ENCODE data around the gene CDKN2B-AS1. TPM values are rescaled to one million over a fixed set of nuclear protein-coding genes. Genes with fewer than 3 reads are reported as not detected.

Gene CDKN2B-AS1
- total RNA-seq, 1 donor from 2014 or later = 0.52 TPM

DNA sequence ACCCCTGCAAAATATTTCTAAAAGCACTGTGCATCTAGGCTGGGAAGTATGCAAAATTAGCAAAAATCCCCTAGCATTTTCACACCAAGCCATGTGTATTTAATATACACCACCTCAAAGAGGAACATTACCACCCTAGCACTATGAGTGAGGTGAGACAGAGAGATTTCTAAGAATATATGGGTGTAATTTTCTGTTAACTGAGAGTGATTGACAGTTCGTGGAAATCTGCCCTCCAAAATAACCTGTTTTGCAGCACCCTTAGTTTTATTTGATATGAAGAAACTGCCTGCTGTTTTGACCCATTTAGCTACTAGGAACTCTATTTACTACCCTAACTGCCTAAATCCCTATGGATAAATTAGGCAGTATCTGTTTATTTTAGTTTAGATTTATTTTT lies 78.8 kb downstream of the CDKN2B-AS1 start:
- H3K9me3 ChIP-seq (ENCODE audit: control insufficient read depth in 3 of 3, low read length in 3 of 3) = no peaks in the 10 kb centered on the region
- no peak overlapping the region for H3K9ac ChIP-seq (ENCODE audit: low read depth in 1 of 3, low read length in 3 of 3)
- H3K36me3 ChIP-seq (ENCODE audit: control insufficient read depth in 3 of 3, insufficient read depth in 3 of 3, low read length in 3 of 3) = no peaks in the 10 kb centered on the region
- H3K4me3 ChIP-seq (ENCODE audit: low read length in 3 of 3) = no peak overlapping the region
- H3K4me1 ChIP-seq (ENCODE audit: control insufficient read depth in 3 of 3, insufficient read depth in 3 of 3, low read length in 3 of 3) = no peaks in the 10 kb centered on the region
- no peak overlapping the region for H3K27ac ChIP-seq (ENCODE audit: low read depth, low read length)
- no peaks in the 10 kb centered on the region for H3K27me3 ChIP-seq (ENCODE audit: control insufficient read depth in 3 of 3, insufficient read depth in 3 of 3, low read length in 3 of 3)

GRCh38 chr9:22078081-22078480 lies 83.5 kb downstream of the CDKN2B-AS1 start:
- Histone ChIP-seq H3K4me3 (ENCODE audit: low read length in 3 of 3) (no peak overlapping the region), H3K9ac (ENCODE audit: low read depth in 1 of 3, low read length in 3 of 3) (no peak overlapping the region), H3K4me1 (ENCODE audit: control insufficient read depth in 3 of 3, insufficient read depth in 3 of 3, low read length in 3 of 3) (peaks cover 0 to 6% (median 0%) of the 10 kb centered on the region in 3 donors), H3K27me3 (ENCODE audit: control insufficient read depth in 3 of 3, insufficient read depth in 3 of 3, low read length in 3 of 3) (no peaks in the 10 kb centered on the region), H3K27ac (ENCODE audit: low read depth, low read length) (no peak overlapping the region), H3K9me3 (ENCODE audit: control insufficient read depth in 3 of 3, low read length in 3 of 3) (no peaks in the 10 kb centered on the region), H3K36me3 (ENCODE audit: control insufficient read depth in 3 of 3, insufficient read depth in 3 of 3, low read length in 3 of 3) (no peaks in the 10 kb centered on the region)

DNA sequence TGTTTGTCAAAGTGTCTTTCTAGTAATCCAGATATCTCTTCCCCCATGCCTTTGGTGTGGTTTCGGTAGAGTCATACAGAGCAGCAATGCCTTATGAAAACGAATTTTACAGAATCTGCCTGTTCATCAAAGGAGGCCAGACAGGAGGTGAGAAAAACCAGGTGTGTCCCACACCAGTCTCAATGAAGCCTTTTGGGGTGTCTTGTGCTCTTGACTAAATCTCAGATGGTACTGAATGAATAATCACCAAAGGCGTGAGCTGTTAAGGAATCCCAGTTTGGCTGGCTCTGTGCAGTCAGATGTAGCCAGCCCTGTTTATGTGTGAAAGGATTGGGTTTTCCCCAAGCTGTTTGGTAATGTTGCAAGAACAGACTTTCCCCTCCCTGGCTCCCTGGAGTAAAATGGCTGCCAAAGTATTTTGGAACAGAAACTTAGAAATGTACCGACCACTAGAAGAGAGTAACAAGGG lies 85.3 kb downstream of the CDKN2B-AS1 start:
- H3K4me3 ChIP-seq (ENCODE audit: low read length in 3 of 3) = no peak overlapping the region
- H3K4me1 ChIP-seq (ENCODE audit: control insufficient read depth in 3 of 3, insufficient read depth in 3 of 3, low read length in 3 of 3) = peaks cover 0 to 9% (median 0%) of the 10 kb centered on the region in 3 donors
- H3K27me3 ChIP-seq (ENCODE audit: control insufficient read depth in 3 of 3, insufficient read depth in 3 of 3, low read length in 3 of 3) = no peaks in the 10 kb centered on the region
- H3K9ac ChIP-seq (ENCODE audit: low read depth in 1 of 3, low read length in 3 of 3) = no peak overlapping the region
- no peaks in the 10 kb centered on the region for H3K36me3 ChIP-seq (ENCODE audit: control insufficient read depth in 3 of 3, insufficient read depth in 3 of 3, low read length in 3 of 3)
- H3K27ac ChIP-seq (ENCODE audit: low read depth, low read length) = no peak overlapping the region
- no peaks in the 10 kb centered on the region for H3K9me3 ChIP-seq (ENCODE audit: control insufficient read depth in 3 of 3, low read length in 3 of 3)

- Histone ChIP-seq H3K9me3 (ENCODE audit: control insufficient read depth in 3 of 3, low read length in 3 of 3) (no peaks in the 10 kb centered on the region), H3K27me3 (ENCODE audit: control insufficient read depth in 3 of 3, insufficient read depth in 3 of 3, low read length in 3 of 3) (no peaks in the 10 kb centered on the region), H3K27ac (ENCODE audit: low read depth, low read length) (no peak overlapping the region), H3K9ac (ENCODE audit: low read depth in 1 of 3, low read length in 3 of 3) (no peak overlapping the region), H3K4me3 (ENCODE audit: low read length in 3 of 3) (no peak overlapping the region), H3K4me1 (ENCODE audit: control insufficient read depth in 3 of 3, insufficient read depth in 3 of 3, low read length in 3 of 3) (peaks cover 0 to 12% (median 0%) of the 10 kb centered on the region in 3 donors), H3K36me3 (ENCODE audit: control insufficient read depth in 3 of 3, insufficient read depth in 3 of 3, low read length in 3 of 3) (no peaks in the 10 kb centered on the region)
These were observed 89.9 kb downstream of the CDKN2B-AS1 start for GRCh38 chr9:22084336-22085035.

DNA sequence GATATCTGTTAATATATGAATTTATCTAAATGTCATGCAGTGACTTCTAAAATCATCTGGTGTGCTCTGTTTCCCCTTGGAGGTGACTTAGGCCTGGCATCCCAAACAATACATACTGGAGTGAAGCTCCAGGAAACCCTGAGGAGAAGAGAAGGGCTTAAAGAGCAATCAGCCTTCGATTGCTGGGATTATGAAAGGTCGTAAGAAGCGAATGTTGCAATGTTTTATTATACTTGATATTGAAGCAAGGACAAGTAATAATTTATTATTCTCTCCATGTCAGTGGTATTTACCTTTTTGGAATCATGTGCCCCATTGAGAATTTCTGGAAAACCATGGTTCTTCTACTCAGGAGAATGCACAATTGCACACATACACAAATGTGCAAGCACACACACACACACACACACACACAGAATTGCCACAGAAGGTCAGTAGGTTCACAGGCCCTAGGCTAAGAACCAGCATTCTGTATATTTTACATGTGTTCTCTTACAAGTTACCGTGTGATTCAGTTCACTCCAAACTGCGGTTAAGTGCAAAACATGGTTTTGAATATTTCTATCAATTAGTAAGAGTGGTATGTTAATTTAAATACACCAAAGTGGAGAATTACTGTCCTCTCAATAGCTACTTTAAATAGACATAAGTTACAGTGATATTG lies 93.6 kb downstream of the CDKN2B-AS1 start:
- H3K9ac ChIP-seq (ENCODE audit: low read depth in 1 of 3, low read length in 3 of 3) = no peak overlapping the region

GRCh38 chr9:22088717-22089061 lies 94.1 kb downstream of the CDKN2B-AS1 start:
- Histone ChIP-seq H3K4me1 (ENCODE audit: control insufficient read depth in 3 of 3, insufficient read depth in 3 of 3, low read length in 3 of 3) (peaks cover 0 to 6% (median 0%) of the 10 kb centered on the region in 3 donors), H3K9me3 (ENCODE audit: control insufficient read depth in 3 of 3, low read length in 3 of 3) (no peaks in the 10 kb centered on the region), H3K4me3 (ENCODE audit: low read length in 3 of 3) (no peak overlapping the region), H3K27ac (ENCODE audit: low read depth, low read length) (no peak overlapping the region), H3K36me3 (ENCODE audit: control insufficient read depth in 3 of 3, insufficient read depth in 3 of 3, low read length in 3 of 3) (no peaks in the 10 kb centered on the region), H3K27me3 (ENCODE audit: control insufficient read depth in 3 of 3, insufficient read depth in 3 of 3, low read length in 3 of 3) (no peaks in the 10 kb centered on the region), H3K9ac (ENCODE audit: low read depth in 1 of 3, low read length in 3 of 3) (no peak overlapping the region)

More for the DNA sequence above, 93.6 kb downstream of the CDKN2B-AS1 start:
- H3K9me3 ChIP-seq (ENCODE audit: control insufficient read depth in 3 of 3, low read length in 3 of 3) = no peaks in the 10 kb centered on the region
- H3K4me3 ChIP-seq (ENCODE audit: low read length in 3 of 3) = no peak overlapping the region
- H3K4me1 ChIP-seq (ENCODE audit: control insufficient read depth in 3 of 3, insufficient read depth in 3 of 3, low read length in 3 of 3) = peaks cover 0 to 6% (median 0%) of the 10 kb centered on the region in 3 donors
- no peaks in the 10 kb centered on the region for H3K36me3 ChIP-seq (ENCODE audit: control insufficient read depth in 3 of 3, insufficient read depth in 3 of 3, low read length in 3 of 3)
- H3K27me3 ChIP-seq (ENCODE audit: control insufficient read depth in 3 of 3, insufficient read depth in 3 of 3, low read length in 3 of 3) = no peaks in the 10 kb centered on the region
- no peak overlapping the region for H3K27ac ChIP-seq (ENCODE audit: low read depth, low read length)

GRCh38 chr9:22097707-22098106 lies 103.1 kb downstream of the CDKN2B-AS1 start:
- H3K4me1 ChIP-seq (ENCODE audit: control insufficient read depth in 3 of 3, insufficient read depth in 3 of 3, low read length in 3 of 3) = peaks cover 0 to 10% (median 5%) of the 10 kb centered on the region in 3 donors
- no peaks in the 10 kb centered on the region for H3K9me3 ChIP-seq (ENCODE audit: control insufficient read depth in 3 of 3, low read length in 3 of 3)
- no peaks in the 10 kb centered on the region for H3K36me3 ChIP-seq (ENCODE audit: control insufficient read depth in 3 of 3, insufficient read depth in 3 of 3, low read length in 3 of 3)
- H3K27ac ChIP-seq (ENCODE audit: low read depth, low read length) = no peak overlapping the region
- no peaks in the 10 kb centered on the region for H3K27me3 ChIP-seq (ENCODE audit: control insufficient read depth in 3 of 3, insufficient read depth in 3 of 3, low read length in 3 of 3)
- no peak overlapping the region for H3K9ac ChIP-seq (ENCODE audit: low read depth in 1 of 3, low read length in 3 of 3)
- no peak overlapping the region for H3K4me3 ChIP-seq (ENCODE audit: low read length in 3 of 3)

DNA sequence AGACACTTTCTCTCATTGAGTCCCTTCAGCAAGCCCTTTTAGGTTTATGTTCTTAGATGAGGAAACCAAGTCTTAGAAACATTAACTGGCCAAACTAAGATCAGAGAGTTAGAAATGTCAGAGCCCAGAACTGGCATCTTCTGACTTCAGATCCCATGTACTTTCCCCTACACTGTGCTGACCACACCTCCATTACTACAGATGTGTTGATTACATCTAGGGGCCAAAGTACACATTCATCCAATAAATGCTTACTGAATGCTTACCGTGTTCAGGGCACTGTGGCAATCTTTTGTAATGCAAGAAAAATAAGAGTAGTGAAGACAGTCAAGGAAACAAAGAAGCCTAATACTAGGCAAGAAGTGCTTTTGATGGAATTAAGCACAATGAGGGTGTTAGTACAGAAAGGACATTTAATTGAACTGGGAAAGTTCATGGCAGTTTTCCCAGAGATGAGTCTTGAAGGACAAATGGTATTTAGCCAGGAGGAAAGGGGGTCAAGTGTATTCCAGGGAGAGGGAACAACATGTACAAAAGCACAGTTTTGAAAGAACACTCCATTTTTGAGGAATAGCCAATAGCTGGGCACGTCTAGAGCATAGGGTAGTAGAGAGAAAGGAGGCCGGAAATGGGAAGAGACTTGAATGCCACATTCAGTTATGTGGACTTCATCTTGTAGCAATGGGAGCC lies 104.2 kb downstream of the CDKN2B-AS1 start:
- Histone ChIP-seq H3K27ac (ENCODE audit: low read depth, low read length) (no peak overlapping the region), H3K4me1 (ENCODE audit: control insufficient read depth in 3 of 3, insufficient read depth in 3 of 3, low read length in 3 of 3) (peaks cover 0 to 14% (median 11%) of the 10 kb centered on the region in 3 donors), H3K9me3 (ENCODE audit: control insufficient read depth in 3 of 3, low read length in 3 of 3) (no peaks in the 10 kb centered on the region), H3K27me3 (ENCODE audit: control insufficient read depth in 3 of 3, insufficient read depth in 3 of 3, low read length in 3 of 3) (no peaks in the 10 kb centered on the region), H3K36me3 (ENCODE audit: control insufficient read depth in 3 of 3, insufficient read depth in 3 of 3, low read length in 3 of 3) (no peaks in the 10 kb centered on the region), H3K4me3 (ENCODE audit: low read length in 3 of 3) (no peak overlapping the region), H3K9ac (ENCODE audit: low read depth in 1 of 3, low read length in 3 of 3) (no peak overlapping the region)

DNA sequence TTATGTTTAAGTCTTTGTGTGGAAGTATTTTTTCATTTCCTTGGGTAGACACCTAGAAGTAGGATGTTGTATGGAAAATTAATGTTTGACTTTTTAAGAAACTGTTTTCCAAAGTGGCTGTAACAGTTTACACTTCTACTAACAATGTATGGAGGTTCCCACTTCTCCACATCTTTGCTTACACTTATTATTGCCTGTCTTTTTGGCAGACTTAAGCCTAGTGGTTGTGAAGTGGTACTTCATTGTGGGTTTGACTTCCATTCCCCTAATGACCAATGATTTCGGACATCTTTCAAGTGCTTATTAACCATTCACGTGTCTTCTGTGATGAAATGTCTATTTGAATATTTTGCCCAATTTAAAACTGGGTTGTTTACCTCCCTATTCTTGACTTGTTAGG lies 106.0 kb downstream of the CDKN2B-AS1 start:
- H3K4me3 ChIP-seq (ENCODE audit: low read length in 3 of 3) = no peak overlapping the region
- no peak overlapping the region for H3K9ac ChIP-seq (ENCODE audit: low read depth in 1 of 3, low read length in 3 of 3)
- peaks cover 5 to 18% (median 15%) of the 10 kb centered on the region in 3 donors for H3K4me1 ChIP-seq (ENCODE audit: control insufficient read depth in 3 of 3, insufficient read depth in 3 of 3, low read length in 3 of 3)
- no peaks in the 10 kb centered on the region for H3K36me3 ChIP-seq (ENCODE audit: control insufficient read depth in 3 of 3, insufficient read depth in 3 of 3, low read length in 3 of 3)
- H3K9me3 ChIP-seq (ENCODE audit: control insufficient read depth in 3 of 3, low read length in 3 of 3) = no peaks in the 10 kb centered on the region
- no peak overlapping the region for H3K27ac ChIP-seq (ENCODE audit: low read depth, low read length)
- H3K27me3 ChIP-seq (ENCODE audit: control insufficient read depth in 3 of 3, insufficient read depth in 3 of 3, low read length in 3 of 3) = no peaks in the 10 kb centered on the region
